Measurements from ENCODE around the gene SLC16A11.

Gene SLC16A11

GRCh38 chr17:7007143-7007542 lies 36.7 kb downstream of the SLC16A11 start:
- TF ChIP-seq ISL1 (CRISPR knock-in tag; IDR thresholded peaks at IDR 0.05) (no peak), ZNF70 (CRISPR knock-in tag; IDR thresholded peaks at IDR 0.05) (no peak), CSDC2 (CRISPR knock-in tag; IDR thresholded peaks at IDR 0.05) (no peak), SNAI2 (CRISPR knock-in tag; IDR thresholded peaks at IDR 0.05) (no peak), RARB (CRISPR knock-in tag; IDR thresholded peaks at IDR 0.05) (no peak), ZNF565 (CRISPR knock-in tag; conservative IDR thresholded peaks at IDR 0.05; ENCODE audit: low read depth) (no peak), ESRRG (CRISPR knock-in tag; IDR thresholded peaks at IDR 0.05) (no peak), BACH2 (CRISPR knock-in tag; IDR thresholded peaks at IDR 0.05; ENCODE audit: borderline replicate concordance) (no peak), TOX (CRISPR knock-in tag; IDR thresholded peaks at IDR 0.05; ENCODE audit: borderline replicate concordance) (no peak), GLIS3 (CRISPR knock-in tag; IDR thresholded peaks at IDR 0.05) (no peak)
- ATAC-seq = no peak

GRCh38 chr17:7005716-7006115 lies 38.2 kb downstream of the SLC16A11 start:
- no peak for ATAC-seq
- TF ChIP-seq PATZ1 (CRISPR knock-in tag; IDR thresholded peaks at IDR 0.05; ENCODE audit: borderline replicate concordance) = no peak
- TF ChIP-seq ZNF8 (CRISPR knock-in tag; IDR thresholded peaks at IDR 0.05) = no peak
- no peak for TF ChIP-seq CSDC2 (CRISPR knock-in tag; IDR thresholded peaks at IDR 0.05)
- TF ChIP-seq GLIS3 (CRISPR knock-in tag; IDR thresholded peaks at IDR 0.05) = no peak
- no peak for TF ChIP-seq PPARA (CRISPR knock-in tag; IDR thresholded peaks at IDR 0.05; ENCODE audit: borderline replicate concordance)
- TF ChIP-seq CSRNP3 (CRISPR knock-in tag; IDR thresholded peaks at IDR 0.05) = no peak
- TF ChIP-seq ZNF70 (CRISPR knock-in tag; IDR thresholded peaks at IDR 0.05) = no peak
- TF ChIP-seq TCF4 (CRISPR knock-in tag; IDR thresholded peaks at IDR 0.05; ENCODE audit: borderline replicate concordance) = no peak
- TF ChIP-seq RARB (CRISPR knock-in tag; IDR thresholded peaks at IDR 0.05) = no peak
- no peak for TF ChIP-seq POU6F1 (CRISPR knock-in tag; IDR thresholded peaks at IDR 0.05; ENCODE audit: borderline replicate concordance, low read depth)
- TF ChIP-seq ARNTL (CRISPR knock-in tag; IDR thresholded peaks at IDR 0.05; ENCODE audit: borderline replicate concordance, low read depth) = no peak
- no peak for TF ChIP-seq ZFP30 (CRISPR knock-in tag; IDR thresholded peaks at IDR 0.05)
- no peak for TF ChIP-seq ZC3H10 (CRISPR knock-in tag; IDR thresholded peaks at IDR 0.05)
- no peak for TF ChIP-seq OSR1 (CRISPR knock-in tag; IDR thresholded peaks at IDR 0.05)

- peak; percentile 92 for ATAC-seq
- no peak for TF ChIP-seq OSR1 (CRISPR knock-in tag; IDR thresholded peaks at IDR 0.05)
- TF ChIP-seq ISL1 (CRISPR knock-in tag; IDR thresholded peaks at IDR 0.05) = no peak
- no peak for TF ChIP-seq ZFP3 (CRISPR knock-in tag; IDR thresholded peaks at IDR 0.05)
- no peak for TF ChIP-seq ZC3H10 (CRISPR knock-in tag; IDR thresholded peaks at IDR 0.05)
- no peak for TF ChIP-seq POU6F1 (CRISPR knock-in tag; IDR thresholded peaks at IDR 0.05; ENCODE audit: borderline replicate concordance, low read depth)
- no peak for TF ChIP-seq SNAI2 (CRISPR knock-in tag; IDR thresholded peaks at IDR 0.05)
- TF ChIP-seq GLIS3 (CRISPR knock-in tag; IDR thresholded peaks at IDR 0.05) = no peak
These were observed 39.3 kb downstream of the SLC16A11 start for GRCh38 chr17:7004398-7005253.

GRCh38 chr17:7003745-7004144 lies 40.1 kb downstream of the SLC16A11 start:
- TF ChIP-seq GLIS3 (CRISPR knock-in tag; IDR thresholded peaks at IDR 0.05) = no peak
- no peak for TF ChIP-seq CREB5 (CRISPR knock-in tag; IDR thresholded peaks at IDR 0.05; ENCODE audit: low read depth)
- no peak for TF ChIP-seq PATZ1 (CRISPR knock-in tag; IDR thresholded peaks at IDR 0.05; ENCODE audit: borderline replicate concordance)
- no peak for TF ChIP-seq TSHZ2 (CRISPR knock-in tag; IDR thresholded peaks at IDR 0.05)
- TF ChIP-seq ZNF70 (CRISPR knock-in tag; IDR thresholded peaks at IDR 0.05) = no peak
- no peak for TF ChIP-seq BACH2 (CRISPR knock-in tag; IDR thresholded peaks at IDR 0.05; ENCODE audit: borderline replicate concordance)
- ATAC-seq = no peak
